Adrenal gland (tissue), 5 donors: ENCODE data around the gene HNF4A.

Source experiments
- POLR2A ChIP-seq, 2 donors: fragments of 450-650 bp; IDR thresholded peaks; one replicate each; pipeline ENCODE4 v1.6.1; 2017; ENCODE audit warnings: antibody characterized with exemption in 2 of 2, mild to moderate bottlenecking in 2 of 2, moderate library complexity in 1 of 2
- TF ChIP-seq, protein P1 (sequence below), 6 experiments: fragments of 450-650 bp in 4 of 6; fragments of 200-600 bp in 2 of 6; sonication (generic) in 1 of 6; IDR thresholded peaks; 1 replicate in 5 of 6; 2 replicates in 1 of 6; pipeline versions ENCODE4 v1.5.1 to v1.8.0; 2016 to 2021; ENCODE audit warnings: antibody characterized with exemption in 6 of 6, mild to moderate bottlenecking in 2 of 6, moderate library complexity in 1 of 6
- donor health status: DM: no; HTN: no; CAD: no.

- TF ChIP-seq, protein P1, sequence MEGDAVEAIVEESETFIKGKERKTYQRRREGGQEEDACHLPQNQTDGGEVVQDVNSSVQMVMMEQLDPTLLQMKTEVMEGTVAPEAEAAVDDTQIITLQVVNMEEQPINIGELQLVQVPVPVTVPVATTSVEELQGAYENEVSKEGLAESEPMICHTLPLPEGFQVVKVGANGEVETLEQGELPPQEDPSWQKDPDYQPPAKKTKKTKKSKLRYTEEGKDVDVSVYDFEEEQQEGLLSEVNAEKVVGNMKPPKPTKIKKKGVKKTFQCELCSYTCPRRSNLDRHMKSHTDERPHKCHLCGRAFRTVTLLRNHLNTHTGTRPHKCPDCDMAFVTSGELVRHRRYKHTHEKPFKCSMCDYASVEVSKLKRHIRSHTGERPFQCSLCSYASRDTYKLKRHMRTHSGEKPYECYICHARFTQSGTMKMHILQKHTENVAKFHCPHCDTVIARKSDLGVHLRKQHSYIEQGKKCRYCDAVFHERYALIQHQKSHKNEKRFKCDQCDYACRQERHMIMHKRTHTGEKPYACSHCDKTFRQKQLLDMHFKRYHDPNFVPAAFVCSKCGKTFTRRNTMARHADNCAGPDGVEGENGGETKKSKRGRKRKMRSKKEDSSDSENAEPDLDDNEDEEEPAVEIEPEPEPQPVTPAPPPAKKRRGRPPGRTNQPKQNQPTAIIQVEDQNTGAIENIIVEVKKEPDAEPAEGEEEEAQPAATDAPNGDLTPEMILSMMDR (IDR thresholded peaks at IDR 0.05): no peak
- TF ChIP-seq POLR2A (IDR thresholded peaks at IDR 0.05): no peak
Measured at GRCh38 chr20:44343162-44343675, 12.3 kb upstream of the HNF4A start.
